ENCODE results near the gene DCP1B. TPM values are rescaled to one million over a fixed set of nuclear protein-coding genes. Genes with fewer than 3 reads are reported as not detected.
A peak's percentile ranks its signal among the peaks of the same experiment; 100 is the strongest.

Gene DCP1B
- total RNA-seq, 1 donor: 17.7 TPM

DNA sequence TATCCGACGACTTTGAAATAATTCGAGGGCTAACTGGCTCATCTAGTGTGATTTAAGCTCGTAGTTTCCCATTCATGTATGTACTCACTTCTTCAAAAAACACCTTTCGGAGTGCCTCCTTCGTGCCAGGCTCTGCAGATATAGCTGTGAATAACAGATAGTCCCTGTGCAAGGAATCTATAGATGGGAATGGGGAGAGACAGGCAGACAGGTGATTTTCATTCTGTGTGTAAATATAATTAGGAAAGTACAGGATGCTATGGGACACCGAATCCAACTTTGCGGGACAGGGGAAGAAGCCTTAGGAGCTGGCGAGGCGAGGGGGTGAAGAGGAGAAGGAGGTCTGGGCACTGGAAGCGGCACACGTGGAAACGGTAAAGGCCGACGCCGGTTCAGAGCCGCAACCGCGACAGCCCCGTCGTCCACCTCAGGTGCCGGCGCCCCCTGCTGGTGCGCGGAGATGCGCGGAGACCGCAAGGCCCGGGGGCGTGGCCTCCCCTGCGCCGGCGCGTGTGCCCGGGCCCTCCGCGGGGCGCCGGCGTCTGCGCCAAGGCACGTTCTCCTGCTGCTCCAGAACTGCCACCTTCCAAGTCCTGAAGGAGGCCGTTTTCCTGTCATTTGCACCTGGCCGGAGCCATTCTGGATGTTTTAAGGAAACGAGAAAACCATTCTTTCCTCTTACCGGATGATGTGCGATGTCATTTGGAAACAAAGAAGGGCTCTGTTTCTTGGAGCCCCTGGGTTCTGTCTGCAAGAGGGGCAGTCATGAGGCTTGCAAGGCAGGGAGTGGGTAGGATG, 30.6 kb upstream of the DCP1B start:
- peak; percentile 79 for TF ChIP-seq CTCF (IDR thresholded peaks at IDR 0.05; ENCODE audit: insufficient read depth, low read depth, low read length)
- DNase-seq (ENCODE audit: low read depth): peak; percentile 79
- peak overlapping the region; percentile 51 for H3K4me3 ChIP-seq (ENCODE audit: low read depth, low read length)

DNA sequence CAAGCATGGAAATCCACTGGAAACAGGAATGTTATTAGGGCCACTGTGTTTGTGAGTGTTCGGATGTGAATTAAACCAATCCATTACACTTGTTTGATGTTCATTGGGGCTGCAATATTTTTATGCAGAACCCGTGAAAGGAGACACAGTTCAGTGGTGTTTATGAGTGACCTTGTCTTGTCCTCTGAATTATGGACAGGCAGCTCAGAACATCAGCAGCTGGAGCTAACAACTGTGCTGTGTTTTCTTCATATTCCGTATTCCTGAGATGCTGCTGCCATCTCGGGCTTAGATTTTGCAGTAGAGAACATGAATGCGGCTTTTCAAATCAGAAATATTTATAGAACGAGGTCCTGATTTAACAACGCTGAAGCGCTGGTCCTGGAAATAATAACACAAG, 28.2 kb upstream of the DCP1B start:
- no peak overlapping the region for H3K4me3 ChIP-seq (ENCODE audit: low read depth, low read length)
- DNase-seq (ENCODE audit: low read depth): no peak
- TF ChIP-seq CTCF (IDR thresholded peaks at IDR 0.05; ENCODE audit: insufficient read depth, low read depth, low read length): no peak

GRCh38 chr12:2029851-2030250, 25.6 kb upstream of the DCP1B start:
- no peak for TF ChIP-seq CTCF (IDR thresholded peaks at IDR 0.05; ENCODE audit: insufficient read depth, low read depth, low read length)
- DNase-seq (ENCODE audit: low read depth): no peak
- H3K4me3 ChIP-seq (ENCODE audit: low read depth, low read length): no peak overlapping the region

- H3K4me3 ChIP-seq (ENCODE audit: low read depth, low read length): no peak overlapping the region
- DNase-seq (ENCODE audit: low read depth): no peak
- TF ChIP-seq CTCF (IDR thresholded peaks at IDR 0.05; ENCODE audit: insufficient read depth, low read depth, low read length): no peak
These were observed 23.1 kb upstream of the DCP1B start for GRCh38 chr12:2027351-2027750.

DNA sequence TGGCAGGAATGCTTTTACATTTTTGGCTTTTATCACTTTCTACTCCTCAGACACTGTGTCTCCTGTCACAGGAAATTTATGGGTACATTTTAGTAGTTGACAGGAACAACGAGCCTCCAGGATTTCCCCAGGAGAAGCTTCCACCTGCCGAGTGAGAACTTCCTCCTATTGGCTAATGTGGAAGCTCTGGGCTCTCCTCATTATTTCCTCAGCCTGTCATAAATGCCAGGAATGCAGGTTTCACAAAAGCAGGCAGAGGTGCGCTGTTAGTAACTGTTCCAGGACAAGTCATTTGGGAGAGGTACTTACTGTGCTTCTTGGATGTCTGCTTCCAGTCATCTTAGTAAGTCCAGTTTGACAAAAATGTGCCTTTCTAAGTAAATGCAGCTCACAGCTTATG, 19.1 kb upstream of the DCP1B start:
- no peak for TF ChIP-seq CTCF (IDR thresholded peaks at IDR 0.05; ENCODE audit: insufficient read depth, low read depth, low read length)
- no peak overlapping the region for H3K4me3 ChIP-seq (ENCODE audit: low read depth, low read length)
- no peak for DNase-seq (ENCODE audit: low read depth)

- TF ChIP-seq CTCF (IDR thresholded peaks at IDR 0.05; ENCODE audit: insufficient read depth, low read depth, low read length): no peak
- no peak for DNase-seq (ENCODE audit: low read depth)
- H3K4me3 ChIP-seq (ENCODE audit: low read depth, low read length): no peak overlapping the region
These were observed 16.3 kb upstream of the DCP1B start for GRCh38 chr12:2020511-2020910.

GRCh38 chr12:2019126-2019525, 14.9 kb upstream of the DCP1B start:
- TF ChIP-seq CTCF (IDR thresholded peaks at IDR 0.05; ENCODE audit: insufficient read depth, low read depth, low read length): no peak
- DNase-seq (ENCODE audit: low read depth): no peak

More at GRCh38 chr12:2019126-2019525, 14.9 kb upstream of the DCP1B start:
- no peak overlapping the region for H3K4me3 ChIP-seq (ENCODE audit: low read depth, low read length)

Measured in fibroblast of villous mesenchyme (primary cell).